GM18520 (cell line): ENCODE results near the gene APOB.

Experiments
- ATAC-seq: cut with Tn5 transposase; IDR thresholded peaks from one replicate; pipeline ENCODE4 v1.9.1; 2021; ENCODE audit not compliant: unreplicated experiment

The APOB gene

GRCh38 chr2:21047141-21048009 is 3.5 kb upstream of the APOB start:
- no peak for ATAC-seq

- ATAC-seq: no peak
Measured at GRCh38 chr2:21046506-21046905, 2.6 kb upstream of the APOB start.

GRCh38 chr2:21044694-21045371 is 960 bp upstream of the APOB start:
- no peak for ATAC-seq

GRCh38 chr2:21042958-21043743 is 722 bp downstream of the APOB start:
- peak; percentile 56 for ATAC-seq

GRCh38 chr2:21042708-21042957 is 1.2 kb downstream of the APOB start:
- ATAC-seq: no peak

- ATAC-seq: no peak
Measured at GRCh38 chr2:21041943-21042707, 1.7 kb downstream of the APOB start.

- no peak for ATAC-seq
Measured at GRCh38 chr2:21041462-21041861, 2.4 kb downstream of the APOB start.

- ATAC-seq: no peak
Measured at GRCh38 chr2:21040468-21041377, 3.1 kb downstream of the APOB start.

GRCh38 chr2:21039979-21040467 is 3.9 kb downstream of the APOB start:
- no peak for ATAC-seq

GRCh38 chr2:21039080-21039556 is 4.8 kb downstream of the APOB start:
- no peak for ATAC-seq

GRCh38 chr2:21038403-21039073 is 5.3 kb downstream of the APOB start:
- ATAC-seq: no peak

GRCh38 chr2:21037671-21038108 is 6.2 kb downstream of the APOB start:
- ATAC-seq: no peak

GRCh38 chr2:21036708-21037670 is 6.9 kb downstream of the APOB start:
- no peak for ATAC-seq

- ATAC-seq: no peak
Measured at GRCh38 chr2:21035974-21036707, 7.7 kb downstream of the APOB start.

GRCh38 chr2:21035282-21035973 is 8.4 kb downstream of the APOB start:
- ATAC-seq: no peak

GRCh38 chr2:21034972-21035279 is 8.9 kb downstream of the APOB start:
- ATAC-seq: no peak
